Measurements from ENCODE around the gene ERFE. TPM values are rescaled to one million over a fixed set of nuclear protein-coding genes. Genes with fewer than 3 reads are reported as not detected.

Gene ERFE
- total RNA-seq, 5 donors from 2014 or later (not counting 1 experiment from before 2014, with no cell fraction given), result not detected

DNA sequence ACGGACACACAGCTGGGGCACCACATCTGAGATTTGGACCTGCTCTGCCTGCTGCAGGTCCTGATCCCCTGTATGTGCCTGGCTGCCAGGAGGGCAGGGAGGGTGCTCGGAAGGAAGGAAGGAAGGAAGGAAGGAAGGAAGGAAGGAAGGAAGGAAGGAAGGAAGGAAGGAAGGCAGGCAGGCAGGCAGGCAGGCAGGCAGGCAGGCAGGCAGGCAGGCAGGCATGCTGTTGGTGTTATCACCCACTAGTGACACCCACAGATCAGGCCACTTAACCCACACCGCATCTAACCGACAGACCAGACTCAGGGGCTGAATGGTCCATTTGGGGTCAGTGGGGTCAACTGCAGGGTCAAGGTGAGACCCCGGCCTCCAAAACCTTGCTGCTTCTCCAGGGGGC lies 14.5 kb upstream of the ERFE start:
- no peak overlapping the region for H3K4me3 ChIP-seq (ENCODE audit: control insufficient read depth in 1 of 2, extremely low read depth in 1 of 2, low read length in 1 of 2)
- no peak overlapping the region for H3K27ac ChIP-seq (ENCODE audit: low read length)
- ATAC-seq (replicated peaks in 1 of 4) (no peak), DNase-seq (no peak)
- WGBS (ENCODE audit: insufficient coverage), result 84% methylated on average over 2 of the region's 5 CpGs
- no peaks in the 10 kb centered on the region for H3K27me3 Mint-ChIP-seq
- H3K36me3 ChIP-seq (ENCODE audit: control insufficient read depth in 2 of 2, extremely low read depth in 1 of 2, insufficient read depth in 1 of 2, low read length in 1 of 2), result no peaks in the 10 kb centered on the region
- no peaks in the 10 kb centered on the region for H3K27me3 ChIP-seq (replicated peaks in 1 of 2; ENCODE audit: control insufficient read depth in 2 of 2, extremely low read depth in 1 of 2, insufficient read depth in 2 of 2, low read length in 1 of 2)
- ChIA-PET POLR2A (no interaction called here), CTCF (no interaction called here)
- H3K4me1 ChIP-seq (ENCODE audit: control insufficient read depth in 1 of 2, extremely low read depth in 1 of 2, insufficient read depth in 2 of 2, low read length in 2 of 2), result peaks cover 0 to 12% of the 10 kb centered on the region in 2 experiments
- H3K4me3 Mint-ChIP-seq, result no peak overlapping the region
- H3K36me3 Mint-ChIP-seq, result no peaks in the 10 kb centered on the region
- H3K9me3 Mint-ChIP-seq, result no peaks in the 10 kb centered on the region
- H3K4me1 Mint-ChIP-seq, result peaks cover 6 to 9% (median 8%) of the 10 kb centered on the region in 3 donors
- H3K27ac Mint-ChIP-seq, result no peak overlapping the region
- no peaks in the 10 kb centered on the region for H3K9me3 ChIP-seq

DNA sequence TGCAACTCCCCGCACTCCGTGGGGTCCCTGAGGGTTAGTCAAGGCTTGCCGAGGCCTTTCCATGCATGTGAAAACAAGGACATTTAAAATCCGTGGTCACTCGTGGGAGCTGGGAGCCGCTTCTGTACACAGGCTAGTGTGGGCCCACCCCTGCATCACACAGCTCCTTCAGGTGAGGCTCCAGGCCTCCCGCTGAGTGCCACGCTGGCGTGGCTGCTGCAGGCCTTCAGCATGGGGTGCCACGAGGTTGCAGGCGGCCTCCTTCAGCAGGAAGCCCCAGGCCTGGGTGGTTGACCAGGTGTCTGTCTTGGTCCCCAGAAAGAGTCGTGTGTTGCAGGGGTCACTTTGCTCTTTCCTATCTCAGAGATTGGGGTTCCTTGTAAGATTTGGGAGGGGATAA lies 13.7 kb upstream of the ERFE start:
- Histone ChIP-seq H3K36me3 (ENCODE audit: control insufficient read depth in 2 of 2, extremely low read depth in 1 of 2, insufficient read depth in 1 of 2, low read length in 1 of 2) (no peaks in the 10 kb centered on the region), H3K4me3 (ENCODE audit: control insufficient read depth in 1 of 2, extremely low read depth in 1 of 2, low read length in 1 of 2) (no peak overlapping the region), H3K27ac (ENCODE audit: low read length) (no peak overlapping the region), H3K9me3 (no peaks in the 10 kb centered on the region), H3K4me1 (ENCODE audit: control insufficient read depth in 1 of 2, extremely low read depth in 1 of 2, insufficient read depth in 2 of 2, low read length in 2 of 2) (peaks cover 0 to 9% of the 10 kb centered on the region in 2 experiments), H3K27me3 (replicated peaks in 1 of 2; ENCODE audit: control insufficient read depth in 2 of 2, extremely low read depth in 1 of 2, insufficient read depth in 2 of 2, low read length in 1 of 2) (no peaks in the 10 kb centered on the region)
- Mint-ChIP-seq H3K9me3 (no peaks in the 10 kb centered on the region), H3K4me1 (peaks cover 6 to 9% (median 8%) of the 10 kb centered on the region in 3 donors), H3K36me3 (no peaks in the 10 kb centered on the region), H3K4me3 (no peak overlapping the region), H3K27ac (no peak overlapping the region), H3K27me3 (no peaks in the 10 kb centered on the region)
- DNase-seq (no peak), ATAC-seq (replicated peaks in 1 of 4) (no peak)
- ChIA-PET POLR2A (no interaction called here), CTCF (no interaction called here)
- WGBS (ENCODE audit: insufficient coverage), result 83% methylated on average over 9 of the region's 12 CpGs

DNA sequence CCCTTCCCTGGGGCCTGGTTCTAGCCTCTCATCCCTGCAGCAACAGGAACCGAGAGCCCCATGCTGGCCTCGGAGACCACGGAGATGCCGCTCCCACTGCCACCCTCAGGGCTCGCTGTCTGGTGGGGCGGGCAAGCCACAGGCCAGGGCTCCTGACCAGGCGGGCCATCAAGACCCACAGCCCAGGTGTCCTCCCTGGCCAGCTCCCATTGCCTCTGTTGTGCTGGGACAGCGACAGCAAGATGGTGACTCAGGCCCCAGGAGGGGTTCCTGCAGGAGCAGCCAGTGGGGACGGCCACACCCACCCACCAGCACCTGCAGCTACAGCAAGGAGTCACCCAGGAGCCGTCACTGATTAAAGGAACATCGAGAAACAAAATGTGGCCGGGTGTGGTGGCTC lies 12.9 kb upstream of the ERFE start:
- CTCF ChIA-PET, result no interaction called here
- Histone ChIP-seq H3K27me3 (replicated peaks in 1 of 2; ENCODE audit: control insufficient read depth in 2 of 2, extremely low read depth in 1 of 2, insufficient read depth in 2 of 2, low read length in 1 of 2) (no peaks in the 10 kb centered on the region), H3K27ac (ENCODE audit: low read length) (no peak overlapping the region), H3K36me3 (ENCODE audit: control insufficient read depth in 2 of 2, extremely low read depth in 1 of 2, insufficient read depth in 1 of 2, low read length in 1 of 2) (no peaks in the 10 kb centered on the region), H3K4me3 (ENCODE audit: control insufficient read depth in 1 of 2, extremely low read depth in 1 of 2, low read length in 1 of 2) (no peak overlapping the region), H3K4me1 (ENCODE audit: control insufficient read depth in 1 of 2, extremely low read depth in 1 of 2, insufficient read depth in 2 of 2, low read length in 2 of 2) (peaks cover 0 to 9% of the 10 kb centered on the region in 2 experiments), H3K9me3 (no peaks in the 10 kb centered on the region)
- ATAC-seq (replicated peaks in 1 of 4) (no peak), DNase-seq (no peak)
- Mint-ChIP-seq H3K27me3 (no peaks in the 10 kb centered on the region), H3K4me3 (no peak overlapping the region), H3K9me3 (no peaks in the 10 kb centered on the region), H3K4me1 (peaks cover 6 to 9% (median 8%) of the 10 kb centered on the region in 3 donors), H3K36me3 (no peaks in the 10 kb centered on the region), H3K27ac (no peak overlapping the region)
- POLR2A ChIA-PET, result no interaction called here
- 88% methylated on average over 7 of the region's 12 CpGs for WGBS (ENCODE audit: insufficient coverage)

DNA sequence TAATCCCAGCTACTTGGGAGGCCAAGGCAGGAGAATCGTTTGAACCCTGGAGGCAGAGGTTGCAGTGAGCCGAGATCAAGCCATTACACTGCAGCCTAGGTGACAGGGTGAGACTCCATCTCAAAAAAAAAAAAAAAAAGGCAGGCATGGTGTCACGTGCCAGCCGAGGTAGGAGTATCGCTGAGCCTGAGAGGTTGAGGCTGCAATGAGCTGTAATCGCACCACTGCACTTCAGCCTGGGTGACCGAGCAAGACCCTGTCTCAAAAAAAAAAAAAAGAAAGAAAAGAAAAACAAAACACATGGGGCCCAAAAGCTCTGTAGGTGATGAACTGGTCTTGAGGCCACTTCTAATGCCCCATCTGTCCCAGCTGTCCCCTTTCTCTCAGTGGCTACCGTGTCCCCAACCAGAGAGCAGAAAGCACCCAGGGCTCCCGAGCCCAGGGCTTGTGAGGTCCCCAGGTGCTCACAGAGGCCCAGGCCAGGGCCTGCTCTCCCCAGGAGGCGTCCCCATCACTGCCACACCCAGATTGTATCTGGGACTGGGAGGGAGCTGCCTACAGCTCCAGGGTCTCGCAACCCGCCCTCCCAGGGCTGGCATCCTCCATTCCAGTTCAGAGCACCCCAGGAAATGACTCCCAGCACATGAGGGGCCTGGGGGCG lies 11.8 kb upstream of the ERFE start:
- Histone ChIP-seq H3K4me3 (ENCODE audit: control insufficient read depth in 1 of 2, extremely low read depth in 1 of 2, low read length in 1 of 2) (no peak overlapping the region), H3K4me1 (ENCODE audit: control insufficient read depth in 1 of 2, extremely low read depth in 1 of 2, insufficient read depth in 2 of 2, low read length in 2 of 2) (peaks cover 0 to under 1% of the 10 kb centered on the region in 2 experiments), H3K27me3 (replicated peaks in 1 of 2; ENCODE audit: control insufficient read depth in 2 of 2, extremely low read depth in 1 of 2, insufficient read depth in 2 of 2, low read length in 1 of 2) (no peaks in the 10 kb centered on the region), H3K36me3 (ENCODE audit: control insufficient read depth in 2 of 2, extremely low read depth in 1 of 2, insufficient read depth in 1 of 2, low read length in 1 of 2) (no peaks in the 10 kb centered on the region), H3K9me3 (no peaks in the 10 kb centered on the region), H3K27ac (ENCODE audit: low read length) (no peak overlapping the region)
- CTCF ChIA-PET, result no interaction called here
- Mint-ChIP-seq H3K27ac (peak overlapping the region in 1 of 2 donors; percentile 28), H3K27me3 (no peaks in the 10 kb centered on the region), H3K4me3 (no peak overlapping the region), H3K4me1 (peaks cover under 1 to 2% (median under 1%) of the 10 kb centered on the region in 3 donors), H3K9me3 (no peaks in the 10 kb centered on the region), H3K36me3 (no peaks in the 10 kb centered on the region)
- no peak for DNase-seq
- 92% methylated on average over 4 of the region's 13 CpGs for WGBS (ENCODE audit: insufficient coverage)
- no peak for ATAC-seq (replicated peaks in 1 of 4)
- POLR2A ChIA-PET, result no interaction called here

DNA sequence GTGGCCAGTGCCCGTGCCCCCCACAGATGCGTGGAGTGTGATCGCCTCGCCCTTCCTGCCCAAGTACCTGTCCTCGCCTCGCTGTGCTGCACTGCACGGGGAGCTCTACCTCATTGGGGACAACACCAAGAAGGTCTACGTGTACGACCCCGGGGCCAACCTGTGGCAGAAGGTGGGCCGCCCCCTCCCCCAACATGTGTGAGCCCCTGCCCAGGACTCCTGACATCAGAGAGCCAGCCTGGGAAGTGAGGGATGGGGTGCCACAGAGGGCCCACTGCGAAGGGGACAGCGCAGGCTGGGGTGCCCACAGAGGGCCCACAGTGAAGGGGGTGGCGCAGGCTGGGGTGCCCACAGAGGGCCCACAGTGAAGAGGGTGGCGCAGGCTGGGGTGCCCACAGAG lies 9.8 kb upstream of the ERFE start:
- H3K36me3 Mint-ChIP-seq, result no peaks in the 10 kb centered on the region
- H3K4me1 Mint-ChIP-seq, result no peaks in the 10 kb centered on the region
- H3K9me3 ChIP-seq, result no peaks in the 10 kb centered on the region
- WGBS (ENCODE audit: insufficient coverage), result 67% methylated on average over 7 of the region's 15 CpGs
- no peak overlapping the region for H3K4me3 ChIP-seq (ENCODE audit: control insufficient read depth in 1 of 2, extremely low read depth in 1 of 2, low read length in 1 of 2)
- ATAC-seq (replicated peaks in 1 of 4) (no peak), DNase-seq (no peak)
- H3K27ac ChIP-seq (ENCODE audit: low read length), result no peak overlapping the region
- H3K27me3 ChIP-seq (replicated peaks in 1 of 2; ENCODE audit: control insufficient read depth in 2 of 2, extremely low read depth in 1 of 2, insufficient read depth in 2 of 2, low read length in 1 of 2), result no peaks in the 10 kb centered on the region
- H3K27ac Mint-ChIP-seq, result no peak overlapping the region
- ChIA-PET POLR2A (no interaction called here), CTCF (no interaction called here)
- H3K36me3 ChIP-seq (ENCODE audit: control insufficient read depth in 2 of 2, extremely low read depth in 1 of 2, insufficient read depth in 1 of 2, low read length in 1 of 2), result no peaks in the 10 kb centered on the region
- no peaks in the 10 kb centered on the region for H3K4me1 ChIP-seq (ENCODE audit: control insufficient read depth in 1 of 2, extremely low read depth in 1 of 2, insufficient read depth in 2 of 2, low read length in 2 of 2)
- no peaks in the 10 kb centered on the region for H3K9me3 Mint-ChIP-seq
- H3K27me3 Mint-ChIP-seq, result no peaks in the 10 kb centered on the region
- no peak overlapping the region for H3K4me3 Mint-ChIP-seq

DNA sequence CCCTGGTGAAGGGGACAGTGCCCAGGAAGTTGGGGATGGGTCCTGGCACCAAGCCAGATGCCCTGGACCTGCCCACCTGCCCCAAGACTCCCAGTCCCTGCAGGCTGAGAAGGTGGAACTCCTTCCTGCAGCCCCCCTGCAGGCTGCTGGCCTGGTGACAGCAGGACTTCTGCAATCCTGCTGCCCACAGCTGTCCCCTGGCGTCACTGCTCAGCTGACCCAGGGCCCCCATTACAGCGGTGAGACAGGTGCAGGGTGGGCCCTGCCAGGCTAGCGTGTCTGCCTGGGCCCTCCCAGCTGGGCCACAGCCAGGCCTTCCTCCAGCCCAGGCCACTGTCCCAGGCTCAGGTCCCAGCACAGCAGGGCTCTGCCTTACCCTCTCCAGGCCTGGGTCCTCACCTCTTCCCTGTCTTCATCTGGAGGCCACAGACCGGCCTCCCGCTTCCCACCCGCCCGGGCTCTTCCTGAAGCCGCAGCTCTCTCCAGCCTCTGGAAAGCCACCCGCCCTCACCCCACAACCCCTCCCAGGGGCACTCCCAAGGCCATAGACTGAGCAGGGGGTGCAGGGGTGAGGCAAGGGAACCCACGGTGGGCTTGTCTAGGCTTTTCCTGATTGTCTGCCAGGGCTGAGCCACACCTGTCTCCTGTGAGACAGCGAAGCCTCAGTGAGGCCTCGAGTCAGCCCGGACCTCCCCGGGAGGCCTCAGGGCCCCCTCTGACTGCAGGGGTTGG lies 8.8 kb upstream of the ERFE start:
- Mint-ChIP-seq H3K36me3 (no peaks in the 10 kb centered on the region), H3K9me3 (no peaks in the 10 kb centered on the region), H3K4me1 (no peaks in the 10 kb centered on the region), H3K4me3 (no peak overlapping the region), H3K27ac (no peak overlapping the region), H3K27me3 (no peaks in the 10 kb centered on the region)
- Histone ChIP-seq H3K9me3 (no peaks in the 10 kb centered on the region), H3K27me3 (replicated peaks in 1 of 2; ENCODE audit: control insufficient read depth in 2 of 2, extremely low read depth in 1 of 2, insufficient read depth in 2 of 2, low read length in 1 of 2) (no peaks in the 10 kb centered on the region), H3K36me3 (ENCODE audit: control insufficient read depth in 2 of 2, extremely low read depth in 1 of 2, insufficient read depth in 1 of 2, low read length in 1 of 2) (no peaks in the 10 kb centered on the region), H3K4me3 (ENCODE audit: control insufficient read depth in 1 of 2, extremely low read depth in 1 of 2, low read length in 1 of 2) (no peak overlapping the region), H3K4me1 (ENCODE audit: control insufficient read depth in 1 of 2, extremely low read depth in 1 of 2, insufficient read depth in 2 of 2, low read length in 2 of 2) (no peaks in the 10 kb centered on the region), H3K27ac (ENCODE audit: low read length) (no peak overlapping the region)
- ChIA-PET POLR2A (no interaction called here), CTCF (no interaction called here)
- DNase-seq (no peak), ATAC-seq (replicated peaks in 1 of 4) (no peak)
- WGBS (ENCODE audit: insufficient coverage), result 77% methylated on average over 8 of the region's 14 CpGs

All from T-cell (primary cell).